Measurements from ENCODE around the gene C1orf198. TPM values are rescaled to one million over a fixed set of nuclear protein-coding genes. Genes with fewer than 3 reads are reported as not detected.
"Not testable (repeated sequence)": the region's sequence is repeated elsewhere in the genome, so short reads cannot be mapped to it uniquely, and the experiment has no call there.

The C1orf198 gene
- total RNA-seq, 1 experiment from 2014 or later = 156 TPM

GRCh38 chr1:230849451-230850224 lies 18.7 kb downstream of the C1orf198 start:
- Histone ChIP-seq H3K27ac (peak overlapping the region; percentile 92), H3K36me3 (peaks cover 64% of the 10 kb centered on the region), H3K27me3 (replicated peaks) (no peaks in the 10 kb centered on the region), H3K4me1 (replicated peaks) (peaks cover 63% of the 10 kb centered on the region), H3K9me3 (replicated peaks) (no peaks in the 10 kb centered on the region), H3K4me3 (no peak overlapping the region)
- peak; percentile 89 to 96 for DNase-seq (ENCODE audit: low read depth in 1 of 2, low spot score in 2 of 2)

- H3K9me3 ChIP-seq (replicated peaks) = no peaks in the 10 kb centered on the region
- H3K4me1 ChIP-seq (replicated peaks) = peaks cover 63% of the 10 kb centered on the region
- peaks cover 64% of the 10 kb centered on the region for H3K36me3 ChIP-seq
- H3K27ac ChIP-seq = peak overlapping the region; percentile 92
- no peak for DNase-seq (ENCODE audit: low read depth in 1 of 2, low spot score in 2 of 2)
- no peaks in the 10 kb centered on the region for H3K27me3 ChIP-seq (replicated peaks)
- no peak overlapping the region for H3K4me3 ChIP-seq
Observed at GRCh38 chr1:230848235-230848634, 20.1 kb downstream of the C1orf198 start.

DNA sequence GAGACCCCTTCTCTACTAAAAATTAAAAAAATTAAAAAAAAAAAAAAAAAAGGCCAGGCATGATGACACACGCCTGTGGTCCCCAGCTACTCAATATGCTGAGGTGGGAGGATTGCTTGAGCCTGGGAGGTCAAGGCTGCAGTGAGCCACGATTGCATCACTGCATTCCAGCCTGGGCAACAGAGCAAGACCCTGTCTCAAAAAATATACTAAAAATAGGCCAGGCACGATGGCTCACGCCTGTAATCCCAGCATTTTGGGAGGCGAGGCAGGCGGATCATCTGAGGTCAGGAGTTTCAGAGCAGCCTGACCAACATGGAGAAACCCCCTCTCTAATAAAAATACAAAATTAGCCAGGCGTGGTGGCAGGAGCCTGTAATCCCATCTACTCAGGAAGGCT lies 23.1 kb downstream of the C1orf198 start:
- peaks cover 69% of the 10 kb centered on the region for H3K36me3 ChIP-seq
- not testable (repeated sequence) for H3K9me3 ChIP-seq (replicated peaks); H3K27me3 ChIP-seq (replicated peaks); H3K4me3 ChIP-seq
- H3K27ac ChIP-seq = peak overlapping the region; percentile 56
- peaks cover 39% of the 10 kb centered on the region for H3K4me1 ChIP-seq (replicated peaks)
- DNase-seq (ENCODE audit: low read depth in 1 of 2, low spot score in 2 of 2) = peak; percentile 27 to 70

GRCh38 chr1:230844561-230844960 lies 23.8 kb downstream of the C1orf198 start:
- no peak for DNase-seq (ENCODE audit: low read depth in 1 of 2, low spot score in 2 of 2)
- peaks cover 74% of the 10 kb centered on the region for H3K36me3 ChIP-seq
- peaks cover 33% of the 10 kb centered on the region for H3K4me1 ChIP-seq (replicated peaks)
- no peak overlapping the region for H3K27ac ChIP-seq
- H3K27me3 ChIP-seq (replicated peaks) = no peaks in the 10 kb centered on the region
- H3K9me3 ChIP-seq (replicated peaks) = no peaks in the 10 kb centered on the region
- no peak overlapping the region for H3K4me3 ChIP-seq

- Histone ChIP-seq H3K9me3 (replicated peaks) (no peaks in the 10 kb centered on the region), H3K4me1 (replicated peaks) (peaks cover 25% of the 10 kb centered on the region), H3K36me3 (peaks cover 79% of the 10 kb centered on the region), H3K4me3 (no peak overlapping the region), H3K27me3 (replicated peaks) (no peaks in the 10 kb centered on the region), H3K27ac (no peak overlapping the region)
- DNase-seq (ENCODE audit: low read depth in 1 of 2, low spot score in 2 of 2) = no peak
Observed at GRCh38 chr1:230843503-230844309, 24.6 kb downstream of the C1orf198 start.

DNA sequence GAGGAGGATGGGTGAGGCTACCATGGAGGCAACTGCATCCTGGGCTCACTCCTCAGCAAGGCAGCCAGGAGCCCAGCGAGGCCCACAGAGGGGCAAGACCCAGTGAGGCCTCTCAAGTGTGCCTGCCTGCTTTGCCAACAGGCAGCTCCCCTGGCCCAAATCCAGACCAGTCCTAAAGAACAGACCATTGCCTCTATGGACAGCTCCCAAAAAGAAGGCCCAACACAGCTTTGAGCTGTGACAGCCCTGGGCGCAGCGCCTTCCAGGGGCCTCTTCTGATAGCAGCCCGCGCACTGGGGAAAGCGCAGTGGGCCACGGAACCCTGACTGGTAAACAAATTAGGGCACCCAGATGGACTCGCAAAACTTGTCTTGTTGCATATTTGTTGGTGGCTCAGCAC lies 25.5 kb downstream of the C1orf198 start:
- Histone ChIP-seq H3K36me3 (peaks cover 77% of the 10 kb centered on the region), H3K4me3 (no peak overlapping the region), H3K9me3 (replicated peaks) (no peaks in the 10 kb centered on the region), H3K27me3 (replicated peaks) (no peaks in the 10 kb centered on the region), H3K27ac (no peak overlapping the region), H3K4me1 (replicated peaks) (peaks cover 16% of the 10 kb centered on the region)
- DNase-seq (ENCODE audit: low read depth in 1 of 2, low spot score in 2 of 2) = no peak

DNA sequence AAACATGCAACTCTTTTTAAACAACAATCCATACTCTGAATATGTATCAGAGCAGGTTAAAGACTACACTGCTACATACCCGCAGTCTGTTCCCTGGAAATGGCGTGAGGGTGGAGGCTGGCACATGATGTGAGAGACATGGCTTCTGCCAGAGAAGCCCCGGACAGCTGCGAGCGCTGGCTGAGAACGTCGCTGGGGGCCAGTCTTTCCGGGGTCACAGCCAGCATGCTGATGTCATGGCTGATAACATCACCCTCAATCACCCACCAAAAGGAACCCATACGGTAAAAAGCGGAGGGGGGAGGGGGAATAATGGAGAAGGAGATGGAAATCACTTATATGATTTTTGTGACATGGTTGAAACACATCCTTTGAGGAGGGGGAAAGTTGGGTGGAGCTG lies 29.1 kb downstream of the C1orf198 start:
- no peak for DNase-seq (ENCODE audit: low read depth in 1 of 2, low spot score in 2 of 2)
- Histone ChIP-seq H3K4me3 (no peak overlapping the region), H3K4me1 (replicated peaks) (no peaks in the 10 kb centered on the region), H3K9me3 (replicated peaks) (no peaks in the 10 kb centered on the region), H3K27me3 (replicated peaks) (no peaks in the 10 kb centered on the region), H3K27ac (no peak overlapping the region), H3K36me3 (peaks cover 67% of the 10 kb centered on the region)

DNA sequence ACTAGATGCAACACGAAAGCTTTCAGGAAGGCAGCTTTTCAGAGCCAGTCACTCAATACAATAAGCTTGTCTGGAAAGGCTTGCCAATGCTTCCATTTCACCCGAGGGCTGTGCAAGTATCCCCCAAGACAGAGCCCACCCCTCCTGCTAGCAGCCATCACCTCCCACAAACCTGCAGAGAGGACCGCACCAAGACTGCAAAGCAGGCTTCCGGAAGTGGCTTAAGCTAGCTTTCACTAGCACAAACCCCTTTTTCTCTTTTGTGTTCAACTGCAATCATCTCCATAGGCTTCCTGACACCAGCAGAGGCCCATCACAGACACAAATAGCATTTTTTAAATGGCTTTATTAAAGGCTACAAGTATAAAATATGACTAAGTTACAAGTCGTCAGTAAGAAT lies 31.5 kb downstream of the C1orf198 start:
- no peaks in the 10 kb centered on the region for H3K4me1 ChIP-seq (replicated peaks)
- no peak overlapping the region for H3K4me3 ChIP-seq
- H3K27ac ChIP-seq = no peak overlapping the region
- no peaks in the 10 kb centered on the region for H3K9me3 ChIP-seq (replicated peaks)
- H3K36me3 ChIP-seq = peaks cover 44% of the 10 kb centered on the region
- H3K27me3 ChIP-seq (replicated peaks) = no peaks in the 10 kb centered on the region
- peak in 1 of 2 experiments; percentile 8 for DNase-seq (ENCODE audit: low read depth in 1 of 2, low spot score in 2 of 2)

GRCh38 chr1:230836347-230836746 lies 32.0 kb downstream of the C1orf198 start:
- H3K4me1 ChIP-seq (replicated peaks) = no peaks in the 10 kb centered on the region
- H3K4me3 ChIP-seq = no peak overlapping the region
- no peaks in the 10 kb centered on the region for H3K27me3 ChIP-seq (replicated peaks)
- no peak for DNase-seq (ENCODE audit: low read depth in 1 of 2, low spot score in 2 of 2)
- peaks cover 40% of the 10 kb centered on the region for H3K36me3 ChIP-seq
- no peaks in the 10 kb centered on the region for H3K9me3 ChIP-seq (replicated peaks)
- H3K27ac ChIP-seq = no peak overlapping the region

DNA sequence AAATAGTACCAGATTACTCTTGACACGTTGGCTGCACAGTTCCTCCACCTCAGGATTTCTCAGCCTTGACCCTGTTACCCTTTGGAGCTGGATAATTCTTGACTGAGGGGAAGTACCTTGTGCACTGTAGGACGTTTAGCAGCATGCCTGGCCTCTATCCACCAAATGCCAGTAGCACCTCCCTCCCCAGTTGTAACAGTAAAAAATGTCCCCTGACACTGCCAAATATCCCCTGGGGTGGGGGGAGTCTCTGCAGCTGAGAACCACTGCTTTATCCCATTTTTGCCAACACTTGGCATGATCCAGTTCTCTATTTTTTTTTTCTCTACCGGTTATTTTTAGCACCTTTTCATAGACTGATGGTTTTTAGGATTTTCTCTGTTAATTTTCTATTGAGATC lies 34.0 kb downstream of the C1orf198 start:
- no peaks in the 10 kb centered on the region for H3K27me3 ChIP-seq (replicated peaks)
- no peak overlapping the region for H3K27ac ChIP-seq
- DNase-seq (ENCODE audit: low read depth in 1 of 2, low spot score in 2 of 2) = no peak
- H3K9me3 ChIP-seq (replicated peaks) = no peaks in the 10 kb centered on the region
- H3K4me3 ChIP-seq = no peak overlapping the region
- H3K4me1 ChIP-seq (replicated peaks) = no peaks in the 10 kb centered on the region
- peaks cover 22% of the 10 kb centered on the region for H3K36me3 ChIP-seq

GRCh38 chr1:230833511-230833910 lies 34.8 kb downstream of the C1orf198 start:
- Histone ChIP-seq H3K4me1 (replicated peaks) (no peaks in the 10 kb centered on the region), H3K27me3 (replicated peaks) (no peaks in the 10 kb centered on the region), H3K4me3 (no peak overlapping the region), H3K27ac (no peak overlapping the region), H3K9me3 (replicated peaks) (no peaks in the 10 kb centered on the region), H3K36me3 (peaks cover 14% of the 10 kb centered on the region)
- no peak for DNase-seq (ENCODE audit: low read depth in 1 of 2, low spot score in 2 of 2)

- H3K9me3 ChIP-seq (replicated peaks) = no peaks in the 10 kb centered on the region
- no peak for DNase-seq (ENCODE audit: low read depth in 1 of 2, low spot score in 2 of 2)
- no peaks in the 10 kb centered on the region for H3K27me3 ChIP-seq (replicated peaks)
- peaks cover 6% of the 10 kb centered on the region for H3K36me3 ChIP-seq
- no peak overlapping the region for H3K4me3 ChIP-seq
- H3K27ac ChIP-seq = no peak overlapping the region
- no peaks in the 10 kb centered on the region for H3K4me1 ChIP-seq (replicated peaks)
Observed at GRCh38 chr1:230832476-230832875, 35.8 kb downstream of the C1orf198 start.

- no peak for DNase-seq (ENCODE audit: low read depth in 1 of 2, low spot score in 2 of 2)
- Histone ChIP-seq H3K36me3 (no peaks in the 10 kb centered on the region), H3K4me1 (replicated peaks) (no peaks in the 10 kb centered on the region), H3K4me3 (no peak overlapping the region), H3K9me3 (replicated peaks) (no peaks in the 10 kb centered on the region), H3K27ac (no peak overlapping the region), H3K27me3 (replicated peaks) (no peaks in the 10 kb centered on the region)
Observed at GRCh38 chr1:230831771-230832170, 36.5 kb downstream of the C1orf198 start.

- H3K4me1 ChIP-seq (replicated peaks) = peaks cover 17% of the 10 kb centered on the region
- H3K27ac ChIP-seq = no peak overlapping the region
Observed at GRCh38 chr1:230828421-230828820, 39.9 kb downstream of the C1orf198 start.

More at GRCh38 chr1:230828421-230828820, 39.9 kb downstream of the C1orf198 start:
- H3K9me3 ChIP-seq (replicated peaks) = no peaks in the 10 kb centered on the region
- H3K36me3 ChIP-seq = no peaks in the 10 kb centered on the region
- H3K4me3 ChIP-seq = no peak overlapping the region
- no peaks in the 10 kb centered on the region for H3K27me3 ChIP-seq (replicated peaks)
- no peak for DNase-seq (ENCODE audit: low read depth in 1 of 2, low spot score in 2 of 2)
